Activated T-cell treated with anti-CD3 and anti-CD28 coated beads, Interleukin-2, amount 50 U/mL, for 1 hour (primary cell): ENCODE measurements around the gene HDLBP.

Experiments used
- DNase-seq: peaks from one replicate; pipeline ENCODE4 v3.0.0-alpha.2; 2020

Gene HDLBP

DNA sequence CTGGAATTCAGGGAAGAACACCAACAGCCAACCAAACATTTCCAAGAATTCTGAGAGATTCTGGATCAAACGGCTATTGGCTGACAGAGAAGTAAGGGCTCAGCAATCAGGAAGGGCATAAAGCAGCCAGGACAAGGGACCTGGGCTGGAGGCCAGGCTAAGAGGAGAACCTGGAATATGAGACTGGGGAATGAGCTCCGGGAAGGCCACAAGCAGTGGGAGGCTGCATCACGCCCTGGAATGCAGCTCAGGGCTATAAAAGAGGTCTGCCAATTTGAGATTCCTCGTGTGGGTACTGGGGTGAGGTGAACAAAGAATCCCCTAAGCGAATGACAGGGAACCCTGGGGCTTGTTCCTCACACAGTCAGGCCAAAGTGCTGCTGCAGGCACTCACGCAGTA lies 66.6 kb downstream of the HDLBP start:
- no peak for DNase-seq

DNA sequence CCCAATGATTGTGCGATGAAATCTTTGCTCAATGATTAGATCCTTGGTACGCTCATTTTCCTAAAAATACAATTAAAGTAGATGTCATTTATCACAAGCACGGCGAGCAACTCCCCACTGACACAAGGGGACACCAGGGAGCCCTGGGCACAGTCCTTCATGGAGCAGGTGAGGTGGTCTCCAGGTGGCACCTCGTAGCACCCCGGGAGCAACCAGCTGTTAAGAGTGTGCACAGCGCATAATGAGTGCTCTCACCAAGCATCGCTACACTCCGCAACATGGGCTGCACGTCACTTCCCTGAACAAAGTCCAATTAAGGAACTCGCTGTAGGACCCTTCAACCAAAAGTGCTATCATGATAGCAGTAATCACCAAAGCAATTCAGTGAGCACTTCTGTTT lies 67.2 kb downstream of the HDLBP start:
- no peak for DNase-seq

DNA sequence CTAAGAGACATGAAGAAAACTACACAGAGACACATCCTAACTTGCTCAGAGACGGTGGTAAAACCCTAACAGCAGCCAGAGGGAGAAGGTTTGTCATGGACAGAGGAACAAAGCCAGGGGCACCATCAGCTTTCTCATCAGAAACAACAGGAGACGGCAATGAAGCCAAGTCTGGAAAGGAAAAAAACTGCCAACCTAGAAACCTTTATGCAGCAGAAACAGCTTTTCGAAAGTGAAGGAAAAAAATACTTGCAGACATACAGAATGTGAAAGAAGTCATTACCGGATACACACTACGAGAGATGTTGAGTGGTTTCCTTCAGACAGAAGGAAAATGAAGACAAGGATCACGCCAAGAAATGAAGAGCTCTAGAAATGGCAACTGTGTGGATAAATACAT lies 71.1 kb downstream of the HDLBP start:
- DNase-seq: no peak

DNA sequence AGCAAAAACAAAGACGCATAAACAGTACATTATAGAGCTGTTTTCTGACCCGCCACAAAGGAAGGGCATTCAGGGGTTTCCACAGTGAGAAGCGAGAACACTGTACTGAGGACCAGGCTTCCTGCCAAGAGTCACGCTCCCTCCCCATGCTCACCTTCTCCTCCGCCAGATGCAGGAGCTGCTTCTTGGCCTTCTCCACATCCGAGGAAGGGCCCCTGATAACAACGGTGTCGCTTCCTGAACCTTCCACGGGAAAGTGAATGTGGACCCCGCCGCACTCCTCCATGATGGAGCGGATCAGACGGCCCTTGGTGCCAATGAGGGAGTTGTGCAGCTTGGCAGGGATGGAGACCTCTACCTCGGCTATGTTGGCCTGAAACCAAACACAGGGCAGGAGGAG lies 73.2 kb downstream of the HDLBP start:
- DNase-seq: no peak

DNA sequence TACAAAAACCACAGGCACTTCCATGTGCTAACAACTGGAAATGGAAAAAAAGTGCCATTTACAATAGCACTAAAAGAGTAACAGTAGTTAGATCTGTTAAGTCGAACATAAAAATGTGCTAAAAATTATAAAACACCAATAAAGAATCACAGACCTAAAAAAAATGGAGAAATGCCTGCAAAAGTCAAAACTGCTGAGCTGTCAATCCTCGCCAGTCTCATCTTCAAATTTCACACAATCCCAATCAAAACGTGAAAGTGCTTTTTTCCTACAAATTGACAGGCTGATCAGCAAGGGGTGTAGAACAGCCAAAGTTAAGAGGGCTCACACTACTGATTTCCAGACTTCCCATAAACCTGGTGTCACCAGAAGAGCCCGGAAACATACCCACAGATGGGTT lies 73.8 kb downstream of the HDLBP start:
- no peak for DNase-seq

DNA sequence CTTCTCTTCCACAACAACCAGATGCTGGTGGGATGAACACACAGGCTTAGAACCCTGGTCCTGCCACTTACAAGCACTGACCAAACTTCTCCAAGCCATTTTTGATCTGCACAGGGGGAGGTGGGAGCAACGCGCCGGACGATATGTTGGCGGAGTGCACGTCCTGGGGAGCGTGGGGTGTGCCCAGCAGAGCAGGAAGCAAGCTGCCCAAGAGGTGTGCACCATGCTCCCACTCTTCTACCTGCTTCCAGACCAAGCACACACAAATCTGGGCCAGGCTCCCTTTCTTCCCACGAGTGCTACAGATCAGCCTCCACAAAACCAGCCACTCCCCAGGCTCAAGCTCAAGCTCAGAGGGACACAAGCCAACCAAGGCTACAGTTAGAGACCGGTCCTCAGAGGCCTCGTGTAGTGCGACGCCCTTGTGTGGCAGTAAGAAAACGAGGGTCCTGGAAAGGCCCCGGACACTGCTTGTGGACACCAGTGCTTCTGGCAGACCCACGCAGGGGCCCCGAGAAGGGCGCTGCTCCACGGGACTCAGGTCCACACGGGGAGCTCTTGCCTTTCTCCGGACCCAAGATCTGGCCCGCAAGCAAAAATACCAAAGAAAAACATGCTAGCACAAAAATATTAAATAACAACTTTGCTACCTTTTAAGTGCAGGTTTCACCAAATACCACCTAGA lies 75.0 kb downstream of the HDLBP start:
- DNase-seq: no peak

DNA sequence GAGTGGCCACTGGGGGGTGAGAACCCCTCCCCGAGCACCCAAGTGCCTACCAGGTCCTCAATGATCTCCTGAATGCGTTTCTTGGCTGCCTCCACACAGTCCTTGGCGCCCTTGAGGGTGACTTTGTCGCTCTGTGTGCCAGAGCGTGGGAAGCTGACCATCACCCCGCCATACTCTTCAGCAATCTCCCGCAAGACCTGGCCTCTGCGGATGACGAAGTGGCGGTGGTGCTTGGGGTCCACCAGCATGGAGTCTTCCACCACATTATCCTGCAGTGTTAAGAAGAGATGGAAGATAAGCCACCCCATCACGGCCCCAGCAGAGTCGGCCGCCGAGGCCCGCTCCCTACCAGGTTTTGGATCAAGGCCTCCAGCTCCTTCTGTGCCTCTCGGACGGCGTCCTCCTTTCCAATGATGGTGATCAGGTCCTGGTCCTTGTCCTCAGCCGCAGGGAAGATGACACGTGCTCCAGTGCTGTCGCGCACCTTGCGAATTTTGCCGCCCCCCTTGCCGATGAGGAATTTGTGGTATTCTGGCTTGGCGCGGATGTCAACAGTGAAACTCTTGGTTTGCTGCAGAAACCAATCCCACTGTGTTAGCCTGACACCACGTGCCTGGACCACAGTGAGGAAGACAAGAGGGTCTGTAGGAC lies 75.8 kb downstream of the HDLBP start:
- no peak for DNase-seq

DNA sequence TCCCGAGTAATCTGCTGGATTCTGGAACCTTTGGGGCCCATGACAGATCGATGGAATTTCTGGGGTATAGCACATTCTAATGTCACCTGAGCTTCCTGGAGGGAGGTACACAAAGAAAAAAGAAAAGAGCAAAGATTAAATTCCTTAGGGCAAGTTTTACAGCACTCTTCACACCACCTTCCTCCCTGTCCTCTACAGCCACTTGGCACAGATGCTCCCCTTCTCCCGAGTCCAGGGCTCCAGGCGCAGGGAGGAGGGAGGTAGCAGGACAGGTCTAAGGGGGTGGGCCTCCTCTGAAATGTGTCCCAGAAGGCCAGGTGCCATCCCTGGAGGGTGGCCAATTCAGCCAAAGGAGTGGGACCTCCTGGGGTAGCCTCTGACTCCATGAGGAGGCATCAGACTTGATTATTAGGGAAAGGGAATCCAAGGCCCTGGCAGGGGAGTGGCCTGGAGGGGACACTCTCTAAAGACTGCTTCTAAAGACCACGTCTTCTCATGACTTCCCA lies 76.7 kb downstream of the HDLBP start:
- DNase-seq: no peak

DNA sequence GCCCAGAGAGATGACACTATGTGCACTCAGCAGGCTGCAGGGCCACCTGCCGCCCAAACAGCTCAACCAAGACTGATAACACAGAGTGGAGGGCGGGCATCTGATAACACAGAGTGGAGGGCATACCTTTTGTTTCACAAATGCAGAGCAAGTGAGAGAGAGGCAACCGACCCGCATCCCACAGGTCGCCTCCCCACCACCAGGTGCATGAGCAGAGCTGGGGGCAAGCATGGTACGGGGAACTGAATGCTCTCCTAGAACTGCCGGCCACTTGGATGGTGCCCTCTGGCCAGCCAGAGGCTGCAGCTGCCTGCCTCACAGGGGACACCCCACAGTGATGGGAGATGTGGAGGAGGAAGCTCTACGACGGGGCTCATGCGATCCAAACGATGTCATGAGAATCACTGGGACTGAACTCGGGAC lies 77.5 kb downstream of the HDLBP start:
- DNase-seq: no peak

DNA sequence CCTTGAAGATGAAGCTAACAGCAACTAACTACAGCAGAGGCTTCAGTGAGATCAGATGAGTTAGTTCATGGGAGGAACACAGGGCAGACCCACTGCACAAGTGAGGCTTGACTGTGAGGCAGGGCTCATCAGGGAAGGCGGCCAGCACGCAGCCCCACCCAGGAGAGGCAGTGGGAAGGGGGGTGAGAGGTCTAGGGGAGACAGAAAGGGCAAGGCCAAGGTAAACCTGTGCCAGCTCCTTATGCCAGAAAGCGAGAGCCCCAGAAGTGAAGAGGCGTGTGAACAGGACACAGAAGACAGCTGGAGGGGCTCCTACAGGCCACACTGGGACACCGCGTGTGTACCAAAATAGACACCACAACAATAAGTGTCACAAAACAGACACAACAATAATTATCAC lies 78.4 kb downstream of the HDLBP start:
- no peak for DNase-seq

DNA sequence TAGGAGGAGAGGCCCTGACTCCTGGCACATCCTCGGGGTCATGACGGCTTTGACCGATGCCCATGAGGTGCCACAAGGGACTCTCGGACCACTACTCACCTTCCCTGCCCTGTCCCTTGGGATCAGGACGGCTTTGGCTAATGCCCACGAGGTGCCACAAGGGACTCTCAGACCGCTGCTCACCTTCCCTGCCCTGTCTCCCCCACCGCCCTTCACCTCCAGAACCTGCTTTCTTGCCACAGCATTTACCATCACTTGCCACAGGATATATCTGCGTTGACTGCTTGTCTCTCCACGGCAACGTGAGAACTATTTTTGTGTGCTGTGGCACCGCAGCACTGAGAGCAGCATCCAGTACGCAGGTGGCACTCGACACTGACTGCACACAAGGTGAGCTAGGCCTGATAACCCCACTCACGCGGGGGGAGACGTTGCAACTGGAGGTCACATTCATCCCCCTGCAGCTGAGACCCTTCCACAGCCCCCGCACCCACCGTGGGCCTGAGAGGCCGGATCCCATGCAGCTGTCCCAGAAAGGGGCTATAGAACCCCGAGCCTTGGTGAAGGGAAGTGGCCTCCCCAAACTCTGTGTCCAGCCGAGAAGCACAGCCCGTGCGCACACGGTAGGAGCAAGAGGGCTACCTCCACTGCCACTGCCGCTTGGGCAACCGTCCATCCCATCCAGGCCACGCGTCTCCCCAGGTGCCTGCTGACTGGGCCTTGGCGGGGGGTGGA lies 79.4 kb downstream of the HDLBP start:
- DNase-seq: no peak

DNA sequence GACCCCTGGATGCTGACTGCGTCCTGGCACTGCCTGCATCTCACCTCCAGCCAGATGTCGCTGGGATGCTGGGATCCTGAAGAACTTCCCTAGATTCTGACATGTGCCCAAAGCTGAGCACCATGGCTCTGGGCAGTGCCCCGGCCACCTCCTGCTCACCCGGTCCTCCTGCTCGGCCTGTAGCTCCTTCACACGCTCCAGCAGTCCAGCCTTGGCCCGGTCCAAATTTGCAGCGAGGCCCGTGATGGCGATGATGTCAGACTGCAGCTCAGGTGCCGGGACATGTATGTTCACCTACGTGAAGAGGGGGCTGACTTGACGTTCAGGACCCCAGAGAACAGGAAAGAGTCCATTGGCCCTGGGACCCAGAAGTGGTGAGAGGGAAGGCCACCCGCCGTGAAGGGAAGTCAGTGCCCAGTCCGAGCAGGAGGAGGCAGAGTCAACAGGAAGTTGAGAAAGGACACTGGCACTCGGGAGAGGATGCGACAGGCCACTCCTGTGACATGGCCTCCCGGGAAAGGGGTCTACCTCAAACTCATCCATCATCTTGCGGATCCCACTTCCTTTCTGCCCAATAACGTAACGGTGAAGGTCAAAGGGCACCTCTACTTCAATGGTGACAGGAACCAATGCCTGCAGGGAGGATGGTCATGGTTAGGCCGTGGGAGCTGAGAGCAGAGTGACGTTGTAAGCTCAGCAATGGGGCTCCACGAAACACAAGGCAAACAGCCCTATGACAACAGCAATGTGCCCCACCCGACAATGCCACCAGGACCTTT lies 80.3 kb downstream of the HDLBP start:
- no peak for DNase-seq

DNA sequence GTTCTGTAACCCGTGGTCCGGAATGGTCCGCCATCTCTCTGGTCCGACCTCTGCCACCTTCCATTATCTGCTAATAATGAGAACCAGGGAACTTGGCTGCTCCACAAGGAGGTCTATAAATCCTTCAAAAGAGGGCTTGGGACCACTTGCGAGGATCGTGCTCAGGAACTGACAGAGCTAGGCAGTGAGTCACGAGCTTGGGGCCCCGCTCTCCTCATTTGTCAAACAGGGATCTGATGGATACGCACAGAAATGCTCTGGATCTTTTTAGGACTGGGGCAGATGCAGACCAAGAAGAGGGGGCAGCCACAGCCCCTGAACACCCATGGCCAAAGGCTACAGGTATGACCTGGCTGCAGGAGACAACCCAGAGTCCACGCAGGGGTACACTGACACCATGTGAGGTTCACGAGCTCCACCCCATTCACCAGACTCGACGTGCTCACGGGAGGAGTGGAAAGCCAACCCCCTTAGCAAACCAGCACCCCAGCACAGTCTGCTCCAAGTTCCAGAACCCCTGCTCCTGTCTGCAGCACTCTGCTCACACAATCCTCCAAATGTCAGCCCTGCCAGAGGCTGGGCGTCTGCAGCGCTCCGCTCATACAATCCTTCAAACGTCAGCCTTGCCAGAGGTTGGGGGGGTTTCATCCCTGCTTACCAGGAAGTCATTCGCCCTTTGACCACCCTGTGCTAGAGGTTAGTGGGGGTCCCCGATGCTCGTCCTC lies 81.2 kb downstream of the HDLBP start:
- DNase-seq: no peak

DNA sequence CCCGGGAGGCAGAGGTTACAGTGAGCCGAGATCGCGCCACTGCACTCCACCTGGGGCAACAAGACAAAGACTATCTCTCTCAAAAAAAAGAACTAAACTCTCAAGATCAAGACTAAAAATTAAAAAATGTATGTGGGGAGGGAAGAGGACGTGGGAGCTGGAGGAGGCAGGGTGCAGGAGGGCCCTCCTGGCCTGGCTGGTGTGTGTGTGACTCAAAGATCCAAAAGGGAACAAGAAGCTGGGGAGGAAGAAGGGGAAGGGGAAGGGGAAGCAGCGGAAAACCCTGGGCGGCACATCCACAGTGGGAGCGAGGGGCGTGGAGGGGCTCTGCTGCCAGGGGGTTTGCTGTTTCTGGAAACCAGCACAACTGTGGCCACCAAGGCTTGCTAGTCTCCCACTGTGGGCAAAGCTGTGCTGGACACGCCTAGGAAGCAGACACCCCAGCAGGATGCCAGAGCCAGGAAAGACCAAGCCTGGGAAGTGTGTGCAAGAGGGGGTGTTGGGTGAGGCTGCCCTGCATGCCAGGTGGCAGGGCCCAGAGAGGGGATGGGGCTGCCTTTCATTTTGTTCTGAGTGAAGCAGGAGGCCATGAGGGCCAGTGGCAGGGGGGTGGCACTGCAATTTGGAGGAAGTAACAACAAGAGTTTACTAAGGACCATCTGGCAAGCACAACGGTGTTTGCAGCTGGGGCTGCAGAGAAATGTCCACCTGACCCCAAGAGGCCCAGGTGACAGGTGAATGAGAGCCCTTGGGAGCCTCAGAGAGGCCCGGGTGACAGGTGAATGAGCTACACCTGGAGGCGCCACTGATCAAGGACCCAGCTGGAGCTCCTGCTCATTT lies 82.5 kb downstream of the HDLBP start:
- no peak for DNase-seq

DNA sequence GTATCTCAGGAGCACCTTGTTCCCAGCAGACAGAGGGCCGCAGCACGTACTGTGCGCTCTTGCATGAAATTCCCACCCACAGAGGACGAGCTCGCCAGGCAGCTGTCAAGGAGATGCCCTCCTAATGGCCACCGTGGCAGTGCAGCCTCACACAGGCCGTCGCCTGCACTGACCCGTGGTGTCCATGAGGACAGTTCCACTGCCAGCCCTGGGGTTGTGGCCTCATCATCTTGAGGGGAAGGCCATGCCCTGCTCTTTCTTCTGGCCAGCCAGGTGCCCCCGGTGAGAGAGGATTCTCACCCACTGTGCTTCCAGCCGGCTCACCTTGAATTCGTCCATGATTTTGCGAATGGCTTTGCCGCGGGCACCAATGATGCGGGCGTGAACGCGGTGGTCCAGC lies 85.0 kb downstream of the HDLBP start:
- DNase-seq: no peak

DNA sequence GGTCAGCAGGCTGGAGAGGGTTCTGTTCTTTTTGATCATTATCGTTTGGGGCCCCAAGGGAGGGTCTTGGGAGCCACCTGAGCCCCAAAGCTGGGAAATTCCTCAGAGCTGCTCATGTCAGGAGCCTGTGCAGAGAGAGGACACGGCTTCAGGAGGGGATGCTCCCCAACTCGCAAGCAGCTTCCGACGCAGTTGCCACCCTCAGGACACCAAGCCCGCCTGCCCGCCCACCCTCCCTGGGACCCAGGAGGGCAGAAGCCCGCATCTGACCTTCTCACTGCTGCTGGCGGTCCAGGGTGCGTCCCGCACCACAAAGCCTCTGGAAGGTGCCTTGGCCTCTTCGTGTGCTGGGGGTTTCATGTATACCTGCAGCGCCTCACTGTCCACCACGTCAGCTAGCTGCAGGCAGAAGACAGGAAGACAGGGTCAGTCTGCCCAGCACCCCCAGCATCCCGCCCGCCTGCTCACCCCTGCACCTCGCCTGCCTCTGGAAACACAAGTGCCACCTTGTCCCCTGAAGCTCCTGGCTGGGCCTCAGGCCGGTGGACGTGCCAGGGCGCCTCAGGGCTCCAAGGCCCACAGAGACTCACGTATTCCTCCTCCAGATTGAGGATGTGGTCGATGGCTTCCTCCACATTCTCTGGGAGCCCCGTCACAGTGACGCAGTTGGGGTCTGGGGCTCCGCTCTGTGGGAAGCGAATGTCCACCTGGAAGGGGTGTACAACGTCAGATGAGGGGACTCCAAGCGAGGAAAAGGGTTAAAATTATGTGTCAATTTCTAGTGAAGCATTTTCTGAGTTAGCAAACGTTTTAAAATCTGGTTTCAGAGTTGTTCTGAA lies 85.7 kb downstream of the HDLBP start:
- DNase-seq: no peak

DNA sequence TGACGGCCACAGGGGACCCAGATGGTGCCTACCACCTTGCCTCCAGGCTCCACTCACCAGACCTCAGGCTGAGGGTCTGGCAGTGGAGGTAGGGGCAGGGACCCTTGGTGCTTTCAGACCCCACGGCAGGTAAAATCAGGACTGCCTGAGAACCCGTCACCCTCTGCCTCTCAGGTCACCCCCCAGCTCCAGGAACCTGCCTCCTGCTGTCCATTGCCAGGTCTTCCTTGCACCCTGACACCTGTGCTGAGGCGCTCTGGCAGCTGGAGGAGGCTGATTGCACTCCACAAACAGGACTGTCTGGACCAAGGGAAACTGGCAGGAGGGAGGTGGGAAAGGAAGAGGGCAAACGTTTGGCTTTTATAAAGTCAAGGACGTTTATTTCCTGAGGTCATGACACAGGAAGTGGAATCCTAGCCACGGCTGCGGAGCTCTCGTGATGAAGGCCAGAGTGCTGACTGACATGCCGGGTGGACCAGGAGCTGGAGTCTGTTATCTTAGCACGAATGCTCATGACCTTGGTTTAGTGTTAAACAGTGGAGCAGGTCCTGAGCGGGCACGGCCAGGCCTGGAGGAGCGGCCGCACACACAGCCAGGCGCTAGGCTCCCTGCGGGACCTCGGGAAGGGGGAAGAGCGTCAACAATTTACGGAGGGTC lies 86.5 kb downstream of the HDLBP start:
- DNase-seq: no peak

DNA sequence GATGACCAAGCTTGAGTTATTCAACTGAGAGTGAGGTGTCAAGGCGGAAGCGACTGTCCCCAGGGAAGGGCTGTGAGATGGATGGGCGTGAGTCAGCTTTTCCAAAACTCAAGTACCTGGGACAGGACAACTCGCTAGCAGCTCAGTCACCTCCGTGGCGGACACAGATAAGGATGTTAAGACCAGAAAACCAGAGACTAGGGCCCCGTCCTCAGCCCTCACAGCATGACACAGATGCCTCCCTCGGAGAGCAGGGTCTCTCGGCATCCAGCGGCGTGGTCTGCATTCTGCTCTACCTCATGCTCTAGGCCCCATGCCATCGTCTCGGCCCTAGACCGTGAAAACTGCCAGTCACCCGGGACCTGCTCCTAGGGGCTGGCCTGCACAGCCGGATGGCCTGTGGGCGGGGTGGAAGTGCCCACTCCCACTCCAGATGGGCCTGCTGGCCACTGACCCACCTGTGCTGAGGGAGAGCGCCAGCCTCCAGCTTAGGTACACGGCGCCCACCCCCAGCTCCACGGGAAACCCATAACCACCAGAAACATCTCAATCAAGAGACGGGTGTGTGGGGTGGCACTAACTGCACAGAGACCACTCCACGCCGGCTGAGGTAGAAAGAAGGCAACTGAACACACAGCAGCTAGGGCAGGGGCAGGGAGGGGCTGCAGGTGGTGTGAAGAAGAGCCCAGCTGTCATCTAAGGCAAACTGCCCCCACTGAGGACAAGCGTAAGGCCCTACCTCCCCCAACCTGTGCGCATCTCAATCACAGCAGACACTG lies 87.2 kb downstream of the HDLBP start:
- no peak for DNase-seq

DNA sequence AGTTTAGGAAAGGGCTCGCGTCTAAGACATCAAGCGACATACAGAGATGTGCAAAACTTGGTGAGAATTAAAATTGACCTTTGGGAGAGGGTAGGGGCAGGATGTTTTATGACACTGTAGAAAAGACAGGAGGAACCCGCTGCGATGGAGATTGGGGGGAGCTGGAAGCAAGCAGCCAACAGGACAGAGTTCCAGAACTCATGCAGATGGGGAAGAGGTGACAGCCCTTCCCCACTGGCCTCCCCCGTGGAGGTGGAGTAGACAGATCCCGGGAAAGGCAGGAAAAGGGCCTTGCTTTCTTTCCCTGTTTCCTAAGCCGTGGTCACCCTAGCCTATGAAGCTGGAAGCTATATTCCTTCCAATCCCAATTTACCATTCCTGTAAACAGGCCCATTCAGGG lies 87.9 kb downstream of the HDLBP start:
- DNase-seq: no peak
